Skin of body (tissue), 2 donors: ENCODE data around the gene ZNF488. TPM values are rescaled to one million over a fixed set of nuclear protein-coding genes. Genes with fewer than 3 reads are reported as not detected.
A peak's percentile ranks its signal among the peaks of the same experiment; 100 is the strongest.
"Not testable (repeated sequence)": the region's sequence is repeated elsewhere in the genome, so short reads cannot be mapped to it uniquely, and the experiment has no call there.

Experiments
- DNase-seq: peaks from one replicate; lab custom pipeline; 2025; lab: John Stamatoyannopoulos, UW
- total RNA-seq: library from RNA; depleted of rRNA; stranded (reverse); fragments of >200 nt; gene quantifications from one replicate; pipeline ENCODE4 v1.2.3, GENCODE V29; 2014

The ZNF488 gene, protein sequence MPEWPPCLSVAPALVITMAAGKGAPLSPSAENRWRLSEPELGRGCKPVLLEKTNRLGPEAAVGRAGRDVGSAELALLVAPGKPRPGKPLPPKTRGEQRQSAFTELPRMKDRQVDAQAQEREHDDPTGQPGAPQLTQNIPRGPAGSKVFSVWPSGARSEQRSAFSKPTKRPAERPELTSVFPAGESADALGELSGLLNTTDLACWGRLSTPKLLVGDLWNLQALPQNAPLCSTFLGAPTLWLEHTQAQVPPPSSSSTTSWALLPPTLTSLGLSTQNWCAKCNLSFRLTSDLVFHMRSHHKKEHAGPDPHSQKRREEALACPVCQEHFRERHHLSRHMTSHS
- total RNA-seq: 0.10 TPM

DNA sequence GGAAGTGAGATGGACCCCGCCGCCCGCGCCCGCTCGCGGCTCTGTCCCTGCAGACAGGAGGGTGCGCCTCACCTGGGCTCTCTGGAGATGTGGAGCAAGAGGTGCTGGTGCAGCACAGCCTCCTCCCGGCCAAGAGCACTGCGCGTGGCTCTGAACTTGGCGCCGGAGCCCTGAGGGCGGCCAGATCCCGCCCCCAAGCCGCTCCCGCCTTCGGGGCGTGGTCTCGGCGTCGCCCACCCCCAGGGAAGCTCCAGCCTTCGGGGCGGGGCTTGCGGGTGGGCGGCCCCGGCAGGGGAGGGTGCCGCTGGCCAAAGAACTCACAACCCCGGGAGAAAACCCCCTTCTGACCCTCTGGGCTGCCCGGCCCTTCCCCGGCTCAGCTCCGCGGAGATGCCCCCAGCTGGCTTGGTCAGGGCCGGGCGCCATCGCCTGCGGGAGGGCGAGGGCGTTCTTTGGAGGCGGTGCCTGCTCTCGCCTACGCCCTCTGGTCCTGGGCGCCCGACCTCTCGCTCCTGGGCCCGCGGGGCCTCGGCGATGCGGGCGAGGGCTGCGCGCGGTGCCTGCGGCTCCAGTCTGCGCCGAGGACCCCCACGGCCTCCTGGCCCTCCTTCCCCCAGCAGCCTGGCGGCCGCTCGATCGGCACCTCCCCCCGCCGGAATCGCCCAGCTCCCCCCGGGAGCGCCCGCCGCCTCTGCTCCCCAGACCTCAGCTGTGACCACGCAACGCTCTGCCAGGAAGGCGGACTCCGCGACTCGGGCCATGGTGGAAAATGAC is at the start of gene ZNF488:
Gene ZNF488, minus strand, starts transcription at position 146 of the 774 bp plus-strand sequence. CDS start 15,464 bp downstream, outside the sequence.
- peak; percentile 59 for DNase-seq

DNA sequence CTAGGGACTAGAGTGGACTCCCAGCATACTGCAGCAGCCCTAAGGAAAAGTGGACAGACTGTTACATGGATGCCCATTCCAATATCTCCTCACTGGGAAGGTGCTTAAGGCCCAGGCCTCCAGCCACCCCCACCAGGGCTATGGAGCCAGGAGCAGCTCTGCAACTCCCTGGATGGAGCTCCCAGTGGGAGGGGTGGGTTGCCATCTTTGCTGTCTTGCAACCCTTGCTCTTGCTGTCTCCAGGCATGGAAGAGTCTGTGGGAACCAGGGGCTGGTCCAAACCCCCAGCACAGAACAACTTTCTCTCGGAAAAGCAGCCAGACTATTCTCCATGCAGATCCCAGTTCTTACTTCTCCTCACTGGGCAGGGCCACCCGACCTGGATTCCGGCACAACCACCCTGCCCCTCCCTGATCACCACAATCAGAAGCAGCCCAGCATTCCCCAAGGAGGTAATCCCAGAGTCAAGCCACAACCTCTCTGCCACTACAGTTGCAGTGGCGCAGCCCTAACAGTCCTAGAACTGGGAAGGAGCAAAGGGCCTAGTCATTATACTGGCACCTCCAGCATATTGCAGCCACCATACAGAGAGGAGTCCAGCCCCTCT is 41.8 kb upstream of the ZNF488 start:
- no peak for DNase-seq

DNA sequence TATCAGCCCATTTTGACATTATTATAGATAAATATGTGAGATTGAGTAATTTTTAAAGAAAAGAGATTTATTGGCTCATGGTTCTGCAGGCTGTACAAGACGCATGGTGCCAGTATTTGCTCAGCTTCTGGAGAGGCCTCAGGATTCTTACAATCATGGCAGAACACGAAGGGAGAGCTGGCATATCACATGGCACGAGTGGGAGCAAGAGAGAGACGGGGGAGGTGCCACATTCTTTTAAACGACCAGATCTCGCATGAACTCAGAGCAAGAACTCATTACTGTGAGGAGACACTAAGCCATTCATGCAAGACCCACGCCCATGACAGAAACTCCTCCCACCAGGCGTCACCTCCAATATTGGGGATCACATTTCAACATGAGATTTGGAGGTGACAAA is 40.1 kb upstream of the ZNF488 start:
- DNase-seq: no peak

DNA sequence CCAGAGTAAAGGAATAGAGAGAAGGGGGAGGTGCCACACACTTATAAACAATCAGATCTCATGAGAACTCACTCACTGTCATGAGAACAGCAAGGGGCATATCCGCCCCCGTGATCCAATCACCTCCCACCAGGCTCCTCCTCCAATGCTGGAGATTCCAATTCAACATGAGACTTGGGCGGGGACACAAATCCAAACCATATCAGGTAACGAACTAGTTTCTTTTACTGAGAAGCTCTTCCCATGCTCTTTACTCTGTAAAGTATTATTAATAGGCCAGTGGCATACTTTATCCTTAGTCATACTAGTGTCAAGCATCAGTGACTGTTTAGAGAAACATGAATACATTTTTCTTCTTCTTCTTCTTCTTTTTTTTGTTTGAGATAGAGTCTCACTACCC is 39.4 kb upstream of the ZNF488 start:
- DNase-seq: no peak

DNA sequence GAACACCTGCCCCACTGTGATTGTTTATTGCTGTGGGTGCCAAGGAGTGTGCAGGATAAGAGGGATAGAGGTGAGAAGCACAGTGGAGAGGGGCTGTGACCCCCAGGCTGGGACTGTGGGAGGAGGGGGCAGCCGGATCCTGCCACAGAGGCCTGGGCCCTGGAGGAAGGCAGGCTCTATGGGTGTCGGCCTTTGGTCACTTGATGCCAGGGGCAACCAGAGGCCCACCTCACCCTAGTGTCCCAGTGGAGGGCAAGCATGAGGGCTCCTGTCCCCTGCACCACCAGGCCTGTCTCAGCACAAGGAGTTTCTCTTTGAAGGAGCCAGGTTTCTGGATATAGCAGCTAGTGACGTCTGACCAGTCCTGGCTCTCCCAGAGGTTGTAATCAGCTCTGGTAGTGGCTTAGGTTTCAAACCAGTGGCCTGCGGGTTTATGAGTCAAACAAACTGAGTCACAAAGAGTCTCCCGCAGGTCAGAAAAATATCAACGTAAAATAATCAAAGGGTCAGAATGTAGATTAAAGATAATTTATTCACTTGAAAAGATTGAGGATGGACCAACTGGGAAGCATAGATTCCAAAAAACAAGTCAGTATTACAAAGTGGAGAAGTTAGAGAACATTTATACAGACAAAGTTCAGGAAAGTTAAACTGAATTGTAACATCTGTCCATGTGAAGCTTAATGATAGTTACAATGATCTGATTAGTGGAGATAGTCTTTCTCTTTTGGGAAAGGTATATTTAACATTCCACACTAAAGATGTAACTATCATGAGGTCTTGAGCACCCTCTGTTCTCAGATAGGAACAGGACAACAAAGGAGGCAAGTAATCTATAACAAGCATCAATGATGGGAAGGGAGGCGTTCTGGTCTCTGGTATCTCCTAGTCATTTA is 37.2 kb upstream of the ZNF488 start:
- no peak for DNase-seq

DNA sequence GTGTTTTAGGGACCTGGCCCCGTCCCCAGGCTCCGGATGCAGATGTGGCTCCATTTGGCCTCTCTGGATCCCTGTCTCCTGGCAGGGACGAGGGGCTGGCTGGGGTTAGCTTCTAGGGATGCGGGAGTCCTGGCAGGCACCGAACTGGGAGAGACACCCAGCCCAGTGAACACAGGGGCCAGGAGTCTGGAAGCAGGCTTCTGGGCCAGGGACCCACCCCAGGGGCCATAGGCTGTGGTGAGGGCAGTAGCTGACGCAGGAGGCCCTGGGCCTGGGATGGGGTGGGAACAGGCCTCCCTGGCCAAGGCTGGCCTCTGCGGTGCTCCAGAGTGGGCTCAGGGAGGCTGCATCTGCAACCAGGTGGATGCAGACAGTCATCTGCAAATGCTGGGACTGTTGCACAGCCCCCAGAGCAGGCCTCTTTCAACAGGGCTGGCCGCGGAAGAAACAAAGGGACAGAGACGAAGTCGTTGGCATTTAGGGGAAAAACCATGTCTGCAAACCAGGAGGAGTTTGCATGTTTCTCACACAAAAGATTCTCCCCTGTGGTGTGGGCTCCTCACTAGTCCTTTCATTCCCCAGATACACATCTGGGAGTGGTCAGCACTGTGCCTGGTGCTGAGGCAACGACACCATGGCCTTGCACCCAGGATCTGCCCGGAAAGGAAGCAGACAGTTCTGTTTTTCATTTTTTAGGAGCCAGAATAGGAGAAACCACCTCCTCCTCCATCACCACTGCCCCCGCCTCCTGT is 36.4 kb upstream of the ZNF488 start:
- DNase-seq: no peak

DNA sequence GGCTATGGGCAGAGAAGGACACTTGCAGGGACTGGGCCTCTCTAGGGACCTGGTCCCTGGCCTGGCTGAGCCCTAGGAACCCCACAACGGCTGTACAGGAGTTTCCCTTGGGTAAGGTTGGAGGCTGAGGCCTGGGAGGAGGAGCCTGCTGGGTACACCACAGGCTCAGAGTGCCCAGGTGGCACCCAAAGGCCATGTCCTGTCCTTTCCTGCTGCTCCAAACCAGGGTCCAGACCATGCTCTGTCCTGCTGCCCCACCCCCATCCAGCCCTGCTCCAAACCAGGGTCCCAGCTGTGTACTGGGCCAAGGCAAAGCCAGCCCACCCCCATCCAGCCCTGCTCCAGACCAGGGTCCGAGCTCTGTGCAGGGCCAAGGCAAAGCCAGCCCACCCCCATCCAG is 35.3 kb upstream of the ZNF488 start:
- DNase-seq: no peak

DNA sequence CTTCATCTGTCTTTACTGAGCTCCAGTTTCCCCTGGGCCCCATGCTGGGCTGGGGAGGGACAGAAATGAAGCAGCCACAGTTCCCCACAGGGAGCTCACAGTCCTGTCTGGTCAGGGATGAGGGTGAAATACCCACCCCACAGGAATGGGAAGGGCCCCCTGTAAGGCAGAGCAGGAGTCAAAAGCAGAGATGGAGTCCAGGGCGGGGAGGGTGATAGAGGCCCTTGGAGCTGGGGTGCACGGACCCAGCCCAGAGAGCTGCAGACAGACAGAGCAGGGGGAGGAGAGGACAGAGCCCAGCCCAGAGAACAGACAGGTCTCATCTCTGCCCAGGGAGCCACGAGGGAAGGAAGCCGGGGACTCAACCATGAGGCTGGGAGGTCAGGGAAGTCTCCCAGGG is 34.9 kb upstream of the ZNF488 start:
- DNase-seq: no peak

DNA sequence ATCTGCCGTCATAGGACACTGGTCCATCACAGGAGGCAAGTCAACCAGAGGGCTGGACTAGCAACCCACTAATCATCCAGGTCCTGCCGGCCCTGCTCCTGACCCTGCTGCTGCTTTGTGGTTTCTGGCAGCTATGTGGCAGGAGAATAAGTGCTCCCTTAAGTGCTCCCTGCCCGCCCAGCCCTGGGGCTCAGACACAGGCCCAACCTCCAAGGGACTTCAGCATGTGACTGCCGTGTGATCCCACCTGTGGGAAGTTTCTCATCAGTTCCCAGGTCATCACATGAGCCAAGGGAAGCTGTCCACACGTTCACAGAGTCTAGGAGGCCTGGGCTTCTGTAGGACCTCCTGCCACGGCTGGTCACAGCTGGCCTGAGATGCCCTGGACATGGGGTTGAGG is 34.2 kb upstream of the ZNF488 start:
- DNase-seq: no peak

DNA sequence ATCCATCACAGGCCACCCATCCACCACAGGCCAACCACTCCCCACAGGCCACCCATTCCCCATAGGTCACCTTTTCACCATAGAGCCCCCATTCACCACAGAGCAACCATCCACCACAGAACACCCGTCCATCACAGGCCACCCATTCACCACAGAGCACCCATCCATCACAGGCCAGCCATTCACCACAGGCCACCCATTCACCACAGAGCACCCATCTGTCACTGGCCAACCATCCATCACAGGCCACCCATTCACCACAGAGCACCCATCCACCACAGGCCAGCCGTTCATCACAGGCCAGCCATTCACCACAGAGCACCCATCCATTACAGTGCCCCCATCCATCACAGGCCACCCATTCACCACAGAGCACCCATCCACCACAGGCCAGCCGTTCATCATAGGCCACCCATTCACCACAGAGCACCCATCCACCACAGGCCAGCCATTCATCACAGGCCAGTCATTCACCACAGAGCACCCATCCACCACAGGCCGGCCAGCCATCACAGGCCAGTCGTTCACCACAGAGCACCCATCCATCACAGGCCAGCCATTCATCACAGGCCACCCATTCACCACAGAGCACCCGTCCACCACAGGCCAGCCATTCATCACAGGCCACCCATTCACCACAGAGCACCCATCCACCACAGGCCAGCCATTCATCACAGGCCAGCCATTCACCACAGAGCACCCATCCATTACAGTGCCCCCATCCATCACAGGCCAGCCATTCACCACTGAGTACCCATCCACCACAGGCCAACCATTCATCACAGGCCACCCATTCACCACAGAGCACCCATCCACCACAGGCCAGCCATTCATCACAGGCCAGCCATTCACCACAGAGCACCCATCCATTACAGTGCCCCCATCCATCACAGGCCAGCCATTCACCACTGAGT is 32.5 kb upstream of the ZNF488 start:
- DNase-seq: not testable (repeated sequence)

DNA sequence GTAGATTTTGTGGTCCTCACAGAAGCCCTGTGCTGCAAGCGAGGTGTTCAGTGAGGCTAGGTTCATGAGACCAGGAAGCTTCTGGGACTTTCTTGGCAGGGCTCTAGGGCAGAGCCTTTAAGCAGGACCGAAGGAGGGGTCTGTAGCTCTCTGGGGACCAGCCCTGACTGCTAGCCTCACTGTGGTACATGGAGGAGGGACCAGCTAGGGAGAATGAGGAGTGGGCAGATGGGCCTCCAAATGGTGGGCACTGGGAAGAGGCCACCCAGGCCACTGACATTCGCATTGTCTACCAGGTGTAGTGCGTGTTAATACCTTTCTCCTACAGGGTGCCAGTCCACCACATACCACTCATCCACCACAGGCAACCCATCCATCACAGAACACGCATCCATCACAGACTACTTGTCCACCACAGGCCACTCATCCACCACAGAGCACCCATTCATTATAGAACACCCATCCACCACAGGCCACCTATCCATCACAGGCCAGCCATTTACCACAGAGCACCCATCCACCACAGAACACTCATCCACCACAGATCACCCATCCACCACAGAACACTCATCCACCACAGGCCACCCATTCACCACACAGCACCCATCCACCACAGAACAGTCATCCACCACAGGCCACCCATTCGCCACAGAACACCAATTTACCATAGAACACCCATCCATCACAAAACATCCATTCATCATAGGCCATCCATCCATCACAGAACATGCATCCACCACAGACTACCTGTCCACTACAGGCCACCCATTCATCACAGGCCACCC is 31.6 kb upstream of the ZNF488 start:
- DNase-seq: no peak

DNA sequence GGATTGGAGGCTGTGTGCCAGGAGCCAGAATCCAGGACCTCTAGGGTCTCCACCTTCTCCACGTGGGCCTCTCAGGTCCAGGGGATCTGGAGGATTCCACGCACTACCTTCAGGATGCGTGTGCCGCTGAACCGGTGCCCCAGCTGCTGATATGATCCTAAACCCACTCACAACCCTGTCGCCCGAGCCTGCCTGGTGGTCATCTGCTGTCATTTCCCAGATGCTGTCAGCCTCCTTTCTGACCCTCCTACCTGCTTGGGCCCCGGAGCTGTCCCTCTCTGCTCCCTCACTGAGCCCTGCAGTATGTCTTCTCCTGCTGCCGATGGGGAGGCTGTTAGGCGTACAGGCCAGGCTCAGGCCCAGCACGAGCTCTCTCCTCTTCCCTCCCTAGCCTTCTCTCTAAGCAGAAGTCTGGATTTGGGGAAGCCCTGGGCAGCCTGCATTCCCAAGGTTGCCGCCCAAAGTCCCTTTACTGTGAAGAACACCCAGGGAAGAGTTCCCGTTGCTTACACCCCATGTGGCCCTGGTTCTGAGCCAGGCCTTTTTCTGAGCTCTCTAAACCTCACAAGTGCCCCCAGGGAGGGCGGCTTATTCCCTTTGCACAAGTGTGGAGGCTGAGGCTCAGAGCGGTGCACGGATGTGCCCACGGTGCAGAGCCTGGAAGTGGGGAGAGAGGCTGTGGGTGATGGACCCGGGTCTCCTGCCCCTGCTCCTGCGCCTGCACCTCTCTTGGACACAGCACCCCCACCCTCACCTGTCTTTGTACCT is 30.8 kb upstream of the ZNF488 start:
- DNase-seq: no peak

DNA sequence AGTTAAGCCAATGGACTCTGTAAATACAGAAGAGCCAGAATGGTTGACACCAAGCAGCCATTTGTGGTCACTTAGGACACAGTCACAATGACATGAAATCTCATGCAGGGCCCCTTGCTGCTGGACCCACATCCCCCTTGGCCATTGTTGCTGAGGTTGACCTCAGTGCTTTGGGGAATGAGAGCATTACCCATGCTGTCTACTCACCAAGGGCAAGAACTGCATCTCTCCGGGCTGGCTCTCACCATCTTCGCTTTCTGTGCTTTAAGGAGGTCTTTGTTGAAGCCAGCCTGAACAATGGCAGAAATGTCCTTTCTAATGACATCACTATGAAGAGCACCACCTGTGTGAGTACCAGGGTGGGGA is 30.1 kb upstream of the ZNF488 start:
- DNase-seq: no peak

DNA sequence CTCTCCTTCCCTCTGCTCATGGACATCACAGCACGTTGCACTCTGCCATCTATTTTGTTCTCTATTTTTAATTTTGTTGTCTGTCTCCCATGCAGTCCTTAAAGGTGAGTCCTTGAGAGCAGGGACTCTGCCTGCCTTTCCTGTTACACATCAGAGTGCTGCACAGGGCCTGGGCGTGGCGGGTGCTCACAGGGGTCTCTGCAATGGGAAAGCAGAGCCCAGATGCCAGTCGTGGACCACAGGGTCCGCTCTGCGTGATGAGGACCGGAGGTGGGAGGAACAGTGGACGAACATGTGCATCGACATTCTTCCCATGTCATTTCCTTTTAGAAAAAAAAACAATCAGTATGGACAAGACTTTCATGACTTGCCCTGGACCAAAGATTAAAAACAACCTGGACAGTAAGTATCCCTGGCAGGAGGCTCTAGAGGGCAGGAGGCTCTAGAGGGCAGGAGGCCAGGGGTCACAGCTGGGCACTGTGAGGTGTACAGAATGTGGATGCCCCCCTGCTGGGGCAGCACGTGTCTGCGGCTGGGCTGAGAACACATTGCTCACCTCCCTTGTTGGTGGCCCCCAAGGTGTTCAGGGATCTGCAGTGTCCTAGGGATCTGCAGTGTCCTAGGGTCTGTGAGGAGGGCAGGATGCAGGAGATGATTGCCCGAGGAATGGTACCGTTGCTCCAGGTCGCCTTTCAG is 29.6 kb upstream of the ZNF488 start:
- no peak for DNase-seq

DNA sequence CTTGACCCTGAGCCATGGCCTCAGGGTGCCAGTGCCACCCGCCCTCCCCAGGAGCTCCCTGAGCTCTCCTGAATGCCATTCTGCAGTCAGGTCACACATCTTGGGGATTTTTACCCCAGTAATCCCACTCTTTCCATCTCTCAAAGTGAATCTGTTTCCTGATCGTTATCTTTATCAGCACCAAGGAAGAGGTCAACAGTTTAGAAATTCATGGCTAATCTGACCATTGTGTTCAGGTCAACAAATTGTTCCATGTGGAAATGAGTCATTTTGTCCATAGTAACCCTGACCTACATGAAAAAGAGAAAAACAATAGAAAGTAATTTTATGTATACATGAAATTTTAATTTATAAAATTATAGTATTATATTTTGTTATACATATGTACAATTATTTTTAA is 28.8 kb upstream of the ZNF488 start:
- DNase-seq: no peak

DNA sequence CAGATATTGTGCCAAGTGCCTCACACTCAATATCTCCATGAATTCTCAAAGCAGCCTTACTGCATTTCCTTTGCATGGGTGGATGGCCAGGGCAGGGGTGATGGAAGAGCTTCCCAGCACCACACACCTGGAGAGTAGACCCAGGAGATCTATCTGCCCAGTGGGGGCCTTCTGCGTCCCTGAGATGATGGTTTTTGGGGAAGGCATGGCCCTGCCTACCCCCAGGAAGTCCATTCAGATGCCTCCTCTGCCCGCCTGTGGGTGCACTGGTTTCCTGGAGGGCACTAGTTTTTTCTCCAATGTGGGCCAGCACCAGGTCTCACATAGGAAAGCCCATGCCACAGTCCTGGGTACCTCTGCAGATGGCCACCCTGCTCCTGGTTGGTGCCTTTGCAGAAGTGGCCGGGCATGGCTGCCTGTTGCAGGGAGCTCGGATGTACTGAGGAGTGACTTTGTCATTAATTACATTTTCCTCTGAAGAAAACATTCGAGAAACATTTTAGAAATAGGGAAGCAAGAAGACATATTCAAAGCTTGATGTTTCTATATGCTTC is 28.2 kb upstream of the ZNF488 start:
- DNase-seq: no peak

DNA sequence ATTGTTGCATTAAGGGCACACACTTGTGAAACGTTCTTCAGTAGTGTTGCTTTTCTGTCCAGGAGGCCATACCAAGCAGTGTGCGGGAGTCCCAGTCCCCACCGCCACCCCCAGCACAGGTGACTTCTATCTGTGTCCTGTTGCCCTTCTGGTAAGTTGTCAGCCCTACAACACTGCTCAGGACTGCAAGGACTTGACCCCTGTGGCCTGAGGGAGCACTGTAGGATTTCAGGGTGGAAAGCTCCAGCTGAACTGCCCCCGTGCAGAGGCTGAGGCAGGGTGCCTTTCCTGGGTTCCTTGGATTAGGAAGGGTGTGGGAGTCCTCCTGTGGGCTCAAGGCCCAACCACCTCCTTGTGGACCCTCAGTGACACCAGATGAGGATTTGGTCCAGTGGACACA is 26.8 kb upstream of the ZNF488 start:
- DNase-seq: no peak
